Measurements from ENCODE around the gene SEPTIN10.
"Not testable (repeated sequence)": the region's sequence is repeated elsewhere in the genome, so short reads cannot be mapped to it uniquely, and the experiment has no call there.

Gene SEPTIN10

DNA sequence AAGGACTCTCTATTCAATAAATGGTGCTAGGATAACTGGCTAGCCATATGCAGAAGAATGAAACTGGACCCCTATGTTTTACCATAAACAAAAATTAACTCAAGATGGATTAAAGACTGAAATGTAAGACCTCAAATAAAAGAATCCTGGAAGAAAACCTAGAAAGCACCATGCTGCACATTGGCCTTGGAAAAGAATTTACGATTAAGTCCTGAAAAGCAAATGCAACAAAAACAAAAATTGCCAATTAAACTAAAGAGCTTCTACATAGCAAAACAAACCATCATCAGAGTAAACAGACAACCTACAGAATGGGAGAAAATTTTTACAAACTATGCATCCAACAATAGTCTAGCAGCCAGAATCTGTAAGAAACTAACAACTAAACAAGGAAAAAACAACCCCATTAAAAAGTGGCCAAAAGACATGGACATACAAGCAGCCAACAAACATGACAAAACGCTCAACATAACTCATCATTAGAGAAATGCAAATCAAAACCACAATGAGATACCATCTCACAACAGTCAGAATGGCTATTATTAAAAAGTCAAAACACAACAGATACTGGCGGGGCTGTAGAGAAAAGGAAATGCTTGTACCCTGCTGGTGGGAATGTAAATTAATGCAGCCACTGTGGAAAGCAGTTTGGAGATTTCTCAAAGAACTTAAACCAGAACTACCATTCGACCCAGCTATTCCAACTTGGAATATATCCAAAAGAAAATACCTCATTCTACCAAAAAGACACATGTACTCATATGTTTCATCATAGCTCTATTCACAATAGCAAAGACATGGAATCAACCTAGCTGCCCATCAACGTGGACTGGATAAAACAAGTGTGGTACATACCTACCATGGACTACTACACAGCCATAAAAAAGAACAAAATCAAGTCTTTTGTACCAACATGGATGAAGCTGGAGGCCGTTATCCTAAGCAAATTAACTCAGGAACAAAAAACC is 30.6 kb downstream of the SEPTIN10 start:
- no peak for TF ChIP-seq ZFP3 (CRISPR knock-in tag; IDR thresholded peaks at IDR 0.05)
- TF ChIP-seq OSR1 (CRISPR knock-in tag; IDR thresholded peaks at IDR 0.05), result no peak
- TF ChIP-seq PPARA (CRISPR knock-in tag; IDR thresholded peaks at IDR 0.05; ENCODE audit: borderline replicate concordance), result no peak
- peak; percentile 60 for ATAC-seq

DNA sequence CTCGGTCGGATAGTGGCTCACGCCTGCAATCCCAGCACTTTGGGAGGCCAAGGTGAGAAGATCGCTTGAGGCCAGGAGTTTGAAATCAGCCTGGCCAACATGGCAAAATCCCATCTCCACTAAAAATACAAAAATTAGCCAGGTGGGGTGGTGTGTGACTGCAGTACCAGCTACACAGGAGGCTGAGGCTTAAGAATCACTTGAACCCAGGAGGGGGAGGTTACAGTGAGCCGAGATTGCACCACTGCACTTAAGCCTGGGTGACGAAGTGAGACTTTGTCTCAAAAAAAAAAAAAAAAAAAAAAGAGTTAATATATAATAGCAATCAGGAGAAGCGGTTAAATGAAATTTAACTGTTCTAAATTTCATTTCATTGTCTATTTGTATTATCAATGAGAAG is 36.1 kb downstream of the SEPTIN10 start:
- not testable (repeated sequence) for ATAC-seq

DNA sequence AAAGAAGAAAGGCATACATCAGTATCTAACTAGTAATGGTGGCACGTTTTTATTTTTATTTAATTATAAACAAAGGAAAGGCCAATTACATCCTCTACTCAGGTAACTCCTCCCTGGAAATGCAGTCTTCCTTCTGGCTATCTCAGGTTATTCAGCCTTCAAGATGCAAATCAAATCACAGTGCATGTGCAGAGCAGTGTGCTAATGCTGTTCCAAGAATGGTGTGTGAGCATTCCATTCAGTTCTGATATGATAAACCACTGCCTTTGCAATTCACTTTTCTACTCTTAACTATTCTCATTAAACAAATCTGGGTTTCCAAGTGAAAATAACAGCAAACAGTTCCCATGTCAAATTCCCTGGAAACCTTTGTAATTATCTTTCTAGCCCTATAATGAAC is 38.4 kb downstream of the SEPTIN10 start:
- no peak for TF ChIP-seq RARB (CRISPR knock-in tag; IDR thresholded peaks at IDR 0.05)
- TF ChIP-seq GLIS3 (CRISPR knock-in tag; IDR thresholded peaks at IDR 0.05), result no peak
- TF ChIP-seq BACH2 (CRISPR knock-in tag; IDR thresholded peaks at IDR 0.05; ENCODE audit: borderline replicate concordance), result no peak
- TF ChIP-seq TOX (CRISPR knock-in tag; IDR thresholded peaks at IDR 0.05; ENCODE audit: borderline replicate concordance), result no peak
- TF ChIP-seq ISL1 (CRISPR knock-in tag; IDR thresholded peaks at IDR 0.05), result no peak
- TF ChIP-seq CREB5 (CRISPR knock-in tag; IDR thresholded peaks at IDR 0.05; ENCODE audit: low read depth), result no peak
- no peak for TF ChIP-seq ZC3H10 (CRISPR knock-in tag; IDR thresholded peaks at IDR 0.05)
- no peak for TF ChIP-seq TCF4 (CRISPR knock-in tag; IDR thresholded peaks at IDR 0.05; ENCODE audit: borderline replicate concordance)
- no peak for TF ChIP-seq SNAI2 (CRISPR knock-in tag; IDR thresholded peaks at IDR 0.05)
- no peak for TF ChIP-seq ZNF70 (CRISPR knock-in tag; IDR thresholded peaks at IDR 0.05)
- no peak for TF ChIP-seq CSDC2 (CRISPR knock-in tag; IDR thresholded peaks at IDR 0.05)
- ATAC-seq, result no peak

DNA sequence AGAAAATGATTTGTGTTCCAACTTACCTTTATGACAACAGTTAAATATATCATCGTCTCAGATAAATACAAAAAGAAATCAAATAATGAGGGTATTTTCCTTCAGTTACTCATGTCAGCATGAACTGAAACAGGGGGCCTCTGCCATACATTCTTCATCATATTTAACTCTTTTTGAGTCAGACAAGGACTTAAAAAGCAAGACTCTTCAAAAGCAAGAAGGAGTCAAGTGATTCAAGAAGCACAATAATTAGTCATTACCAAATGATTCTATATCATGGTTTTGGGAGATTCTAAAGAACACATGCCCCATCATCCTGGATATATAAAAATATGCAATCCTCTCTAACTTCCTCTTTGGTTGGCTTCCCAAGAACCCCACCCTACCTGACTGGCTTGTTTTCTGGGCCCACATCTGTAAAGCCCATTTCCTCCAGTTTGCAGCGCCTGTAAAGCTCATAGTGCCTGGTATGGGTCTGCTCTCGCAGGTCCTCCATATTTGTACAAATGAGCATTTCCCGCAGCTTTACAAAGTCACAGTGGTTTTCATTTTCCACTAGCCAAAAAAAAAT is 49.7 kb downstream of the SEPTIN10 start:
- no peak for ATAC-seq
- no peak for TF ChIP-seq ZFP3 (CRISPR knock-in tag; IDR thresholded peaks at IDR 0.05)
- no peak for TF ChIP-seq PPARA (CRISPR knock-in tag; IDR thresholded peaks at IDR 0.05; ENCODE audit: borderline replicate concordance)
- no peak for TF ChIP-seq ARNTL (CRISPR knock-in tag; IDR thresholded peaks at IDR 0.05; ENCODE audit: borderline replicate concordance, low read depth)
- TF ChIP-seq ZNF70 (CRISPR knock-in tag; IDR thresholded peaks at IDR 0.05), result no peak
- TF ChIP-seq, protein P1, sequence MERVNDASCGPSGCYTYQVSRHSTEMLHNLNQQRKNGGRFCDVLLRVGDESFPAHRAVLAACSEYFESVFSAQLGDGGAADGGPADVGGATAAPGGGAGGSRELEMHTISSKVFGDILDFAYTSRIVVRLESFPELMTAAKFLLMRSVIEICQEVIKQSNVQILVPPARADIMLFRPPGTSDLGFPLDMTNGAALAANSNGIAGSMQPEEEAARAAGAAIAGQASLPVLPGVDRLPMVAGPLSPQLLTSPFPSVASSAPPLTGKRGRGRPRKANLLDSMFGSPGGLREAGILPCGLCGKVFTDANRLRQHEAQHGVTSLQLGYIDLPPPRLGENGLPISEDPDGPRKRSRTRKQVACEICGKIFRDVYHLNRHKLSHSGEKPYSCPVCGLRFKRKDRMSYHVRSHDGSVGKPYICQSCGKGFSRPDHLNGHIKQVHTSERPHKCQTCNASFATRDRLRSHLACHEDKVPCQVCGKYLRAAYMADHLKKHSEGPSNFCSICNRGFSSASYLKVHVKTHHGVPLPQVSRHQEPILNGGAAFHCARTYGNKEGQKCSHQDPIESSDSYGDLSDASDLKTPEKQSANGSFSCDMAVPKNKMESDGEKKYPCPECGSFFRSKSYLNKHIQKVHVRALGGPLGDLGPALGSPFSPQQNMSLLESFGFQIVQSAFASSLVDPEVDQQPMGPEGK (CRISPR knock-in tag; IDR thresholded peaks at IDR 0.05; ENCODE audit: borderline replicate concordance), result no peak
- TF ChIP-seq CSRNP3 (CRISPR knock-in tag; IDR thresholded peaks at IDR 0.05), result no peak
- no peak for TF ChIP-seq ESRRG (CRISPR knock-in tag; IDR thresholded peaks at IDR 0.05)
- TF ChIP-seq TCF4 (CRISPR knock-in tag; IDR thresholded peaks at IDR 0.05; ENCODE audit: borderline replicate concordance), result no peak
- no peak for TF ChIP-seq OSR1 (CRISPR knock-in tag; IDR thresholded peaks at IDR 0.05)
- no peak for TF ChIP-seq ZNF8 (CRISPR knock-in tag; IDR thresholded peaks at IDR 0.05)
- no peak for TF ChIP-seq RARB (CRISPR knock-in tag; IDR thresholded peaks at IDR 0.05)
- no peak for TF ChIP-seq POU6F1 (CRISPR knock-in tag; IDR thresholded peaks at IDR 0.05; ENCODE audit: borderline replicate concordance, low read depth)
- no peak for TF ChIP-seq ZFP30 (CRISPR knock-in tag; IDR thresholded peaks at IDR 0.05)
- TF ChIP-seq ZC3H10 (CRISPR knock-in tag; IDR thresholded peaks at IDR 0.05), result no peak
- TF ChIP-seq TOX (CRISPR knock-in tag; IDR thresholded peaks at IDR 0.05; ENCODE audit: borderline replicate concordance), result no peak
- no peak for TF ChIP-seq TSHZ2 (CRISPR knock-in tag; IDR thresholded peaks at IDR 0.05)
- TF ChIP-seq CREB5 (CRISPR knock-in tag; IDR thresholded peaks at IDR 0.05; ENCODE audit: low read depth), result no peak
- no peak for TF ChIP-seq BACH2 (CRISPR knock-in tag; IDR thresholded peaks at IDR 0.05; ENCODE audit: borderline replicate concordance)
